Activated naive CD4-positive, alpha-beta T cell treated with anti-CD3 and anti-CD28 coated beads for 36 hours (primary cell): ENCODE results near the gene SMCHD1. TPM values are rescaled to one million over a fixed set of nuclear protein-coding genes. Genes with fewer than 3 reads are reported as not detected.
"Not testable (repeated sequence)": the region's sequence is repeated elsewhere in the genome, so short reads cannot be mapped to it uniquely, and the experiment has no call there.

Experiments used
- CTCF ChIA-PET: fragments of 350-600 bp; sonication (Branson Sonifier 250); formaldehyde crosslinking; loops from one replicate; lab custom pipeline; 2021; ENCODE audit warnings: antibody characterized with exemption; lab: Charles Lee
- DNase-seq: peaks from one replicate; pipeline ENCODE4 v3.0.0-alpha.2; 2020
- H3K27ac Mint-ChIP-seq: one replicate; pipeline ENCODE4 v1.8.0; 2021; ENCODE audit warnings: mild to moderate bottlenecking, mixed read lengths
- H3K27me3 Mint-ChIP-seq: one replicate; pipeline ENCODE4 v1.8.0; 2021; ENCODE audit warnings: low read depth, mixed read lengths
- H3K36me3 Mint-ChIP-seq: one replicate; pipeline ENCODE4 v1.8.0; 2021; ENCODE audit warnings: low read depth, mixed read lengths
- H3K4me1 Mint-ChIP-seq: one replicate; pipeline ENCODE4 v1.8.0; 2021; ENCODE audit warnings: low read depth, mixed read lengths
- H3K4me3 Mint-ChIP-seq: one replicate; pipeline ENCODE4 v1.8.0; 2021; ENCODE audit warnings: mild to moderate bottlenecking, moderate library complexity, mixed read lengths
- H3K9me3 Mint-ChIP-seq: one replicate; pipeline ENCODE4 v1.8.0; 2021; ENCODE audit warnings: mixed read lengths
- intact Hi-C: fragments of 100-400 bp; cut with micrococcal nuclease; formaldehyde crosslinking; loops from one replicate; pipeline ENCODE4 v1.15.1; 2023
- total RNA-seq, 2 experiments: library from RNA; stranded (reverse); gene quantifications; one replicate each; pipeline ENCODE4 v1.2.3, GENCODE V29; 2021

Gene SMCHD1
- total RNA-seq, 2 experiments from 2014 or later = 91.3 to 91.5 TPM

- H3K27me3 Mint-ChIP-seq, DNase-seq, H3K9me3 Mint-ChIP-seq, H3K4me3 Mint-ChIP-seq, intact Hi-C loops, CTCF ChIA-PET: not testable (repeated sequence)
- H3K36me3 Mint-ChIP-seq = peaks cover 40% of the 10 kb centered on the region
- peaks cover 61% of the 10 kb centered on the region for H3K4me1 Mint-ChIP-seq
- H3K27ac Mint-ChIP-seq = peak overlapping the region; percentile 33
Measured at GRCh38 chr18:2660849-2661248, 5.3 kb downstream of the SMCHD1 start.

- peak overlapping the region; percentile 15 for H3K4me3 Mint-ChIP-seq
- H3K4me1 Mint-ChIP-seq = peaks cover 62% of the 10 kb centered on the region
- H3K27me3 Mint-ChIP-seq, CTCF ChIA-PET, H3K27ac Mint-ChIP-seq, intact Hi-C loops, DNase-seq, H3K9me3 Mint-ChIP-seq: not testable (repeated sequence)
- H3K36me3 Mint-ChIP-seq = peaks cover 39% of the 10 kb centered on the region
Measured at GRCh38 chr18:2662288-2662687, 6.8 kb downstream of the SMCHD1 start.

GRCh38 chr18:2662990-2663389, 7.5 kb downstream of the SMCHD1 start:
- H3K4me3 Mint-ChIP-seq = no peak overlapping the region
- CTCF ChIA-PET = interaction anchor here (0.7 kb wide), 1 partner anchor 961 kb away, joined by 3 read pairs; no protein-coding TSS in a partner anchor

GRCh38 chr18:2672410-2672809, 16.9 kb downstream of the SMCHD1 start:
- Mint-ChIP-seq H3K36me3 (peaks cover 83% of the 10 kb centered on the region), H3K27me3 (no peaks in the 10 kb centered on the region), H3K4me3 (no peak overlapping the region), H3K4me1 (peaks cover 43% of the 10 kb centered on the region), H3K9me3 (peaks cover 4% of the 10 kb centered on the region), H3K27ac (peak overlapping the region; percentile 51)
- intact Hi-C loops = loop anchor here (2.0 kb wide), 1 partner anchor 14 kb away; no protein-coding TSS in a partner anchor
- no peak for DNase-seq
- CTCF ChIA-PET = no interaction called here

More at GRCh38 chr18:2662990-2663389, 7.5 kb downstream of the SMCHD1 start:
- H3K36me3 Mint-ChIP-seq = peaks cover 37% of the 10 kb centered on the region
- H3K27ac Mint-ChIP-seq = no peak overlapping the region
- DNase-seq = no peak
- intact Hi-C loops = no loop called here
- H3K9me3 Mint-ChIP-seq = no peaks in the 10 kb centered on the region
- no peaks in the 10 kb centered on the region for H3K27me3 Mint-ChIP-seq
- H3K4me1 Mint-ChIP-seq = peaks cover 58% of the 10 kb centered on the region

GRCh38 chr18:2672872-2673271, 17.3 kb downstream of the SMCHD1 start:
- no peak overlapping the region for H3K4me3 Mint-ChIP-seq
- peaks cover 85% of the 10 kb centered on the region for H3K36me3 Mint-ChIP-seq
- DNase-seq = no peak
- CTCF ChIA-PET = no interaction called here
- peaks cover 43% of the 10 kb centered on the region for H3K4me1 Mint-ChIP-seq
- peak overlapping the region; percentile 51 for H3K27ac Mint-ChIP-seq
- peaks cover 4% of the 10 kb centered on the region for H3K9me3 Mint-ChIP-seq
- intact Hi-C loops = loop anchor here (2.0 kb wide), 1 partner anchor 14 kb away; no protein-coding TSS in a partner anchor
- no peaks in the 10 kb centered on the region for H3K27me3 Mint-ChIP-seq

GRCh38 chr18:2678933-2679332, 23.4 kb downstream of the SMCHD1 start:
- H3K27me3 Mint-ChIP-seq, intact Hi-C loops, H3K4me3 Mint-ChIP-seq, H3K27ac Mint-ChIP-seq, DNase-seq, H3K9me3 Mint-ChIP-seq, CTCF ChIA-PET: not testable (repeated sequence)
- Mint-ChIP-seq H3K36me3 (peaks cover 60% of the 10 kb centered on the region), H3K4me1 (peaks cover 48% of the 10 kb centered on the region)

- Mint-ChIP-seq H3K4me3 (no peak overlapping the region), H3K36me3 (peaks cover 54% of the 10 kb centered on the region), H3K9me3 (no peaks in the 10 kb centered on the region), H3K27ac (peak overlapping the region; percentile 34), H3K4me1 (peaks cover 45% of the 10 kb centered on the region), H3K27me3 (no peaks in the 10 kb centered on the region)
- no peak for DNase-seq
- intact Hi-C loops = no loop called here
- CTCF ChIA-PET = interaction anchor here (1.2 kb wide), 1 partner anchor 10 kb away, joined by 3 read pairs; no protein-coding TSS in a partner anchor
Measured at GRCh38 chr18:2680216-2680792, 24.8 kb downstream of the SMCHD1 start.

- Mint-ChIP-seq H3K4me3 (no peak overlapping the region), H3K27ac (peak overlapping the region; percentile 86), H3K27me3 (no peaks in the 10 kb centered on the region), H3K4me1 (peaks cover 55% of the 10 kb centered on the region), H3K36me3 (peaks cover 55% of the 10 kb centered on the region), H3K9me3 (peaks cover 10% of the 10 kb centered on the region)
- CTCF ChIA-PET = interaction anchor here (0.6 to 0.9 kb wide), 2 partner anchors 63 to 991 kb away, joined by 3 to 5 read pairs; no protein-coding TSS in a partner anchor
- no peak for DNase-seq
- intact Hi-C loops = loop anchor here (1.0 to 2.0 kb wide), 2 partner anchors 25 to 109 kb away; no protein-coding TSS in a partner anchor
Measured at GRCh38 chr18:2681993-2682603, 26.6 kb downstream of the SMCHD1 start.

GRCh38 chr18:2683055-2683454, 27.5 kb downstream of the SMCHD1 start:
- no peak for DNase-seq
- Mint-ChIP-seq H3K27ac (peak overlapping the region; percentile 78), H3K9me3 (peaks cover 10% of the 10 kb centered on the region), H3K4me3 (no peak overlapping the region), H3K27me3 (no peaks in the 10 kb centered on the region), H3K4me1 (peaks cover 64% of the 10 kb centered on the region), H3K36me3 (peaks cover 58% of the 10 kb centered on the region)
- intact Hi-C loops = loop anchor here (1.0 to 2.0 kb wide), 2 partner anchors 13 to 110 kb away; no protein-coding TSS in a partner anchor
- CTCF ChIA-PET = interaction anchor here (0.7 to 1.6 kb wide), 2 partner anchors 10 to 71 kb away, joined by 3 to 5 read pairs; no protein-coding TSS in a partner anchor

GRCh38 chr18:2686349-2686968, 30.9 kb downstream of the SMCHD1 start:
- intact Hi-C loops = no loop called here

GRCh38 chr18:2687390-2688001, 32.0 kb downstream of the SMCHD1 start:
- no peak for DNase-seq
- H3K27ac Mint-ChIP-seq = peak overlapping the region; percentile 67
- H3K4me3 Mint-ChIP-seq = no peak overlapping the region
- peaks cover 60% of the 10 kb centered on the region for H3K4me1 Mint-ChIP-seq
- CTCF ChIA-PET = interaction anchor here (0.8 to 1.7 kb wide), 3 partner anchors 12 to 41 kb away, joined by 3 to 5 read pairs (median 4); no protein-coding TSS in a partner anchor
- intact Hi-C loops = no loop called here
- no peaks in the 10 kb centered on the region for H3K27me3 Mint-ChIP-seq
- peaks cover 10% of the 10 kb centered on the region for H3K9me3 Mint-ChIP-seq
- H3K36me3 Mint-ChIP-seq = peaks cover 61% of the 10 kb centered on the region

More at GRCh38 chr18:2686349-2686968, 30.9 kb downstream of the SMCHD1 start:
- DNase-seq = no peak
- peaks cover 63% of the 10 kb centered on the region for H3K4me1 Mint-ChIP-seq
- H3K27me3 Mint-ChIP-seq = no peaks in the 10 kb centered on the region
- CTCF ChIA-PET = no interaction called here
- H3K27ac Mint-ChIP-seq = peak overlapping the region; percentile 15
- H3K4me3 Mint-ChIP-seq = no peak overlapping the region
- H3K9me3 Mint-ChIP-seq = peaks cover 10% of the 10 kb centered on the region
- peaks cover 53% of the 10 kb centered on the region for H3K36me3 Mint-ChIP-seq

- CTCF ChIA-PET = interaction anchor here (0.6 to 1.7 kb wide), 2 partner anchors 9 to 293 kb away, joined by 4 to 5 read pairs; no protein-coding TSS in a partner anchor
Measured at GRCh38 chr18:2692508-2692907, 37.0 kb downstream of the SMCHD1 start.

More at GRCh38 chr18:2692508-2692907, 37.0 kb downstream of the SMCHD1 start:
- peaks cover 37% of the 10 kb centered on the region for H3K4me1 Mint-ChIP-seq
- H3K4me3 Mint-ChIP-seq = no peak overlapping the region
- no peaks in the 10 kb centered on the region for H3K9me3 Mint-ChIP-seq
- H3K27ac Mint-ChIP-seq = no peak overlapping the region
- DNase-seq = no peak
- intact Hi-C loops = loop anchor here (10.0 kb wide), 1 partner anchor 62 kb away; no protein-coding TSS in a partner anchor
- no peaks in the 10 kb centered on the region for H3K27me3 Mint-ChIP-seq
- peaks cover 53% of the 10 kb centered on the region for H3K36me3 Mint-ChIP-seq
